Measurements from ENCODE around the gene DCTPP1. TPM values are rescaled to one million over a fixed set of nuclear protein-coding genes. Genes with fewer than 3 reads are reported as not detected.
"Not testable (repeated sequence)": the region's sequence is repeated elsewhere in the genome, so short reads cannot be mapped to it uniquely, and the experiment has no call there.

Gene DCTPP1
- 100 to 1,000 TPM in 1 of 2 donors, 10 to 100 TPM in 1; 95.9 to 155 TPM for total RNA-seq

- ATAC-seq (peak; percentile 99), DNase-seq (ENCODE audit: low spot score) (peak; percentile 98)
- Mint-ChIP-seq H3K4me1 (ENCODE audit: low read depth in 2 of 2) (peaks cover 11 to 12% of the 10 kb centered on the region in 2 donors), H3K27me3 (no peaks in the 10 kb centered on the region), H3K9me3 (no peaks in the 10 kb centered on the region), H3K4me3 (no peak within 1 kb of the TSS), H3K36me3 (peaks cover 6% of the 10 kb centered on the region), H3K27ac (no peak within 1 kb of the TSS)
These were observed at the start of gene DCTPP1 for GRCh38 chr16:30429678-30430427. Gene DCTPP1, minus strand, starts transcription at chr16:30430030. Its CDS starts 50 bp downstream, at chr16:30429980.

GRCh38 chr16:30478766-30479478 is 49.1 kb upstream of the DCTPP1 start:
- peak overlapping the region; percentile 94 to 95 for H3K27ac Mint-ChIP-seq
- H3K36me3 Mint-ChIP-seq: peaks cover 49% of the 10 kb centered on the region
- no peaks in the 10 kb centered on the region for H3K27me3 Mint-ChIP-seq
- H3K4me1 Mint-ChIP-seq (ENCODE audit: low read depth in 2 of 2): peaks cover 60 to 62% of the 10 kb centered on the region in 2 donors
- DNase-seq (ENCODE audit: low spot score): no peak
- H3K9me3 Mint-ChIP-seq: no peaks in the 10 kb centered on the region
- no peak overlapping the region for H3K4me3 Mint-ChIP-seq
- ATAC-seq: no peak

GRCh38 chr16:30477773-30478172 is 47.9 kb upstream of the DCTPP1 start:
- H3K27me3 Mint-ChIP-seq; H3K9me3 Mint-ChIP-seq; DNase-seq (ENCODE audit: low spot score); ATAC-seq: not testable (repeated sequence)
- H3K36me3 Mint-ChIP-seq: peaks cover 55% of the 10 kb centered on the region
- peak overlapping the region; percentile 94 to 95 for H3K27ac Mint-ChIP-seq
- peak overlapping the region; percentile 93 for H3K4me3 Mint-ChIP-seq
- H3K4me1 Mint-ChIP-seq (ENCODE audit: low read depth in 2 of 2): peaks cover 55 to 61% of the 10 kb centered on the region in 2 donors

GRCh38 chr16:30476991-30477390 is 47.2 kb upstream of the DCTPP1 start:
- peaks cover 54 to 63% of the 10 kb centered on the region in 2 donors for H3K4me1 Mint-ChIP-seq (ENCODE audit: low read depth in 2 of 2)
- no peaks in the 10 kb centered on the region for H3K9me3 Mint-ChIP-seq

GRCh38 chr16:30474684-30475083 is 44.9 kb upstream of the DCTPP1 start:
- Mint-ChIP-seq H3K36me3 (peaks cover 35% of the 10 kb centered on the region), H3K4me1 (ENCODE audit: low read depth in 2 of 2) (peaks cover 53 to 58% of the 10 kb centered on the region in 2 donors), H3K27ac (peak overlapping the region; percentile 94 to 95), H3K27me3 (no peaks in the 10 kb centered on the region), H3K9me3 (no peaks in the 10 kb centered on the region), H3K4me3 (peak overlapping the region; percentile 93)
- no peak for ATAC-seq
- no peak for DNase-seq (ENCODE audit: low spot score)

More at GRCh38 chr16:30476991-30477390, 47.2 kb upstream of the DCTPP1 start:
- ATAC-seq (no peak), DNase-seq (ENCODE audit: low spot score) (no peak)
- H3K36me3 Mint-ChIP-seq: peaks cover 49% of the 10 kb centered on the region
- peak overlapping the region; percentile 94 to 95 for H3K27ac Mint-ChIP-seq
- peak overlapping the region; percentile 93 for H3K4me3 Mint-ChIP-seq
- H3K27me3 Mint-ChIP-seq: no peaks in the 10 kb centered on the region

GRCh38 chr16:30474074-30474452 is 44.2 kb upstream of the DCTPP1 start:
- H3K27me3 Mint-ChIP-seq: no peaks in the 10 kb centered on the region
- H3K36me3 Mint-ChIP-seq: peaks cover 35% of the 10 kb centered on the region
- H3K4me1 Mint-ChIP-seq (ENCODE audit: low read depth in 2 of 2): peaks cover 59 to 64% of the 10 kb centered on the region in 2 donors
- no peak for ATAC-seq
- H3K9me3 Mint-ChIP-seq: no peaks in the 10 kb centered on the region
- peak overlapping the region; percentile 94 to 95 for H3K27ac Mint-ChIP-seq
- peak overlapping the region; percentile 93 for H3K4me3 Mint-ChIP-seq
- DNase-seq (ENCODE audit: low spot score): no peak

GRCh38 chr16:30473231-30474073 is 43.6 kb upstream of the DCTPP1 start:
- H3K4me1 Mint-ChIP-seq (ENCODE audit: low read depth in 2 of 2): peaks cover 54 to 60% of the 10 kb centered on the region in 2 donors

GRCh38 chr16:30472328-30472942 is 42.6 kb upstream of the DCTPP1 start, which contains the start of gene ITGAL:
Gene ITGAL, plus strand, starts transcription at chr16:30472742. Its CDS starts 96 bp downstream, at chr16:30472838.
- peaks cover 24% of the 10 kb centered on the region for H3K36me3 Mint-ChIP-seq
- peaks cover 45 to 54% of the 10 kb centered on the region in 2 donors for H3K4me1 Mint-ChIP-seq (ENCODE audit: low read depth in 2 of 2)
- H3K27me3 Mint-ChIP-seq: no peaks in the 10 kb centered on the region
- DNase-seq (ENCODE audit: low spot score) (peak; percentile 95), ATAC-seq (peak; percentile 83)
- H3K9me3 Mint-ChIP-seq: no peaks in the 10 kb centered on the region
- peak within 1 kb of the TSS; percentile 93 for H3K4me3 Mint-ChIP-seq
- peak within 1 kb of the TSS; percentile 94 to 95 for H3K27ac Mint-ChIP-seq

More at GRCh38 chr16:30473231-30474073, 43.6 kb upstream of the DCTPP1 start:
- DNase-seq (ENCODE audit: low spot score) (peak; percentile 84), ATAC-seq (peak; percentile 53 to 66)
- peak overlapping the region; percentile 93 for H3K4me3 Mint-ChIP-seq
- H3K27ac Mint-ChIP-seq: peak overlapping the region; percentile 94 to 95
- no peaks in the 10 kb centered on the region for H3K9me3 Mint-ChIP-seq
- H3K36me3 Mint-ChIP-seq: peaks cover 30% of the 10 kb centered on the region
- no peaks in the 10 kb centered on the region for H3K27me3 Mint-ChIP-seq

- Mint-ChIP-seq H3K27me3 (no peaks in the 10 kb centered on the region), H3K9me3 (no peaks in the 10 kb centered on the region), H3K4me1 (ENCODE audit: low read depth in 2 of 2) (peaks cover 47 to 50% of the 10 kb centered on the region in 2 donors), H3K36me3 (peaks cover 16% of the 10 kb centered on the region), H3K4me3 (peak overlapping the region; percentile 57), H3K27ac (peak overlapping the region; percentile 94 to 95)
- ATAC-seq (peak in 1 of 2 donors; percentile 20), DNase-seq (ENCODE audit: low spot score) (peak; percentile 29)
These were observed 40.8 kb upstream of the DCTPP1 start for GRCh38 chr16:30470632-30470995.

GRCh38 chr16:30470170-30470512 is 40.3 kb upstream of the DCTPP1 start:
- H3K4me3 Mint-ChIP-seq: peak overlapping the region; percentile 57

GRCh38 chr16:30464078-30464477 is 34.2 kb upstream of the DCTPP1 start:
- peaks cover 22 to 26% of the 10 kb centered on the region in 2 donors for H3K4me1 Mint-ChIP-seq (ENCODE audit: low read depth in 2 of 2)
- H3K36me3 Mint-ChIP-seq: no peaks in the 10 kb centered on the region
- ATAC-seq (no peak), DNase-seq (ENCODE audit: low spot score) (no peak)
- peak overlapping the region; percentile 28 to 41 for H3K27ac Mint-ChIP-seq
- no peaks in the 10 kb centered on the region for H3K27me3 Mint-ChIP-seq
- no peaks in the 10 kb centered on the region for H3K9me3 Mint-ChIP-seq
- H3K4me3 Mint-ChIP-seq: no peak overlapping the region

More at GRCh38 chr16:30470170-30470512, 40.3 kb upstream of the DCTPP1 start:
- ATAC-seq (peak in 1 of 2 donors; percentile 41), DNase-seq (ENCODE audit: low spot score) (peak; percentile 16)
- Mint-ChIP-seq H3K27ac (peak overlapping the region; percentile 94 to 95), H3K9me3 (no peaks in the 10 kb centered on the region), H3K36me3 (peaks cover 13% of the 10 kb centered on the region), H3K27me3 (no peaks in the 10 kb centered on the region), H3K4me1 (ENCODE audit: low read depth in 2 of 2) (peaks cover 43 to 46% of the 10 kb centered on the region in 2 donors)

- H3K4me1 Mint-ChIP-seq (ENCODE audit: low read depth in 2 of 2): peaks cover 43 to 51% of the 10 kb centered on the region in 2 donors
- not testable (repeated sequence) for H3K27me3 Mint-ChIP-seq; DNase-seq (ENCODE audit: low spot score); H3K36me3 Mint-ChIP-seq; ATAC-seq; H3K9me3 Mint-ChIP-seq; H3K4me3 Mint-ChIP-seq
- H3K27ac Mint-ChIP-seq: peak overlapping the region in 1 of 2 donors; percentile 63
These were observed 31.6 kb upstream of the DCTPP1 start for GRCh38 chr16:30461426-30461825.

GRCh38 chr16:30459456-30459855 is 29.6 kb upstream of the DCTPP1 start:
- Mint-ChIP-seq H3K4me3 (peak overlapping the region; percentile 77), H3K36me3 (no peaks in the 10 kb centered on the region), H3K27ac (peak overlapping the region; percentile 96 to 97), H3K27me3 (no peaks in the 10 kb centered on the region), H3K9me3 (no peaks in the 10 kb centered on the region), H3K4me1 (ENCODE audit: low read depth in 2 of 2) (peaks cover 54 to 61% of the 10 kb centered on the region in 2 donors)
- no peak for ATAC-seq
- no peak for DNase-seq (ENCODE audit: low spot score)

Measured in natural killer cell treated with Interleukin-12 subunit alpha and Interleukin-12 subunit beta and Interleukin-15 and Interleukin-18, amount 100 ng/mL, for 72 hours (primary cell).